HG03378 (cell line): ENCODE results near the gene ATXN1.
A peak's percentile ranks its signal among the peaks of the same experiment; 100 is the strongest.
"Not testable (repeated sequence)": the region's sequence is repeated elsewhere in the genome, so short reads cannot be mapped to it uniquely, and the experiment has no call there.

ENCODE experiments used
- ATAC-seq: cut with Tn5 transposase; IDR thresholded peaks from one replicate; pipeline ENCODE4 v1.9.1; 2021; ENCODE audit warnings: mild to moderate bottlenecking, moderate library complexity; ENCODE audit not compliant: unreplicated experiment

The ATXN1 gene

GRCh38 chr6:16725145-16725864 lies 36.0 kb downstream of the ATXN1 start:
- no peak for ATAC-seq

- ATAC-seq, result no peak
Measured at GRCh38 chr6:16723826-16724225, 37.4 kb downstream of the ATXN1 start.

GRCh38 chr6:16723402-16723801 lies 37.9 kb downstream of the ATXN1 start:
- no peak for ATAC-seq

- ATAC-seq, result no peak
Measured at GRCh38 chr6:16722630-16723029, 38.6 kb downstream of the ATXN1 start.

GRCh38 chr6:16721977-16722376 lies 39.3 kb downstream of the ATXN1 start:
- no peak for ATAC-seq

GRCh38 chr6:16720861-16721260 lies 40.4 kb downstream of the ATXN1 start:
- ATAC-seq, result no peak

- no peak for ATAC-seq
Measured at GRCh38 chr6:16719488-16719887, 41.8 kb downstream of the ATXN1 start.

GRCh38 chr6:16718356-16718755 lies 42.9 kb downstream of the ATXN1 start:
- ATAC-seq, result no peak

GRCh38 chr6:16717275-16717942 lies 43.9 kb downstream of the ATXN1 start:
- ATAC-seq, result no peak

GRCh38 chr6:16716321-16716858 lies 44.9 kb downstream of the ATXN1 start:
- ATAC-seq, result no peak

GRCh38 chr6:16713597-16713996 lies 47.7 kb downstream of the ATXN1 start:
- no peak for ATAC-seq

GRCh38 chr6:16712931-16713484 lies 48.3 kb downstream of the ATXN1 start:
- ATAC-seq, result peak; percentile 36

- ATAC-seq, result peak; percentile 58
Measured at GRCh38 chr6:16712255-16712930, 48.9 kb downstream of the ATXN1 start.

- ATAC-seq, result no peak
Measured at GRCh38 chr6:16711546-16712254, 49.6 kb downstream of the ATXN1 start.

- peak; percentile 57 for ATAC-seq
Measured at GRCh38 chr6:16706911-16707783, 54.1 kb downstream of the ATXN1 start.

GRCh38 chr6:16706491-16706890 lies 54.8 kb downstream of the ATXN1 start:
- ATAC-seq, result not testable (repeated sequence)

- no peak for ATAC-seq
Measured at GRCh38 chr6:16706029-16706428, 55.2 kb downstream of the ATXN1 start.

GRCh38 chr6:16705081-16705993 lies 55.9 kb downstream of the ATXN1 start:
- no peak for ATAC-seq
